Measurements from ENCODE around the gene ARFGAP3.

The ARFGAP3 gene

DNA sequence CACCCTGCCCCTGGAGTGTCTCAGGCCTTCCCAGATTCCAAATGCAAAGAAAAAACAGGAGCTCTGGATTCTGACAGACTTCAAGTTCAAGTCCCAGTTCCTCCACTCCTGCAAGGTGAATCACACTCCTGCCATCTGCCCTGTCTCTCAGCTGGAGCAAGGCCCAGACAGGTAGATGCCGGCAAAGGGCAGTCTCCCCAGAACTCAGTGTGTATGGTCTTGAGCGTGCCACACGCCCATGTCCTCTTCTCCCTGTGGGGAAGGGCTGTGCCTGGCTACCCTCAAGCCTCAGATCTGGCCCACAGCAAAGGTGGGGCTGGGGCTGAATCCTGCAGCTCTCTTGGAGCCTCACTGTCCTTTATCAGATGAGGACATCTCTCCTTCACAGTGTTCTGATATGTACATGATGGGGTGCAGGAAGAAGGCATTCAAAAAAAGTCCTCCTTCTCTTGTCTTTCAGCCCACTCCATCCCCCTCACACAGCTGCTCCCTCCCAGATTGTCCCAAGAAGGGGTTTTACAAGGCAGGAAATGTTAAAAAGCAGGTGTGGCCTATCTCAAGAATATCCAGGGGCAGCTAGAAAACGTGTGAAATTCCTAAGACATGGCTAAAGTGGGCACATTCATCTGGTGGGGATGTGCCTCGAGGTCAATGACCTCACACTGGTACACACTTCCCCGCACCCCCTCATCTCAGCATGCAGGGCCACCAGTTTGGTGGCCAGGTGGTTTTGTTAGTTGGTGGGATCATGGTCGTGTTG is 27.7 kb upstream of the ARFGAP3 start:
- no peak overlapping the region for H3K4me3 ChIP-seq (ENCODE audit: low read depth, low read length)
- DNase-seq (ENCODE audit: low read depth) = no peak
- TF ChIP-seq, protein P1, sequence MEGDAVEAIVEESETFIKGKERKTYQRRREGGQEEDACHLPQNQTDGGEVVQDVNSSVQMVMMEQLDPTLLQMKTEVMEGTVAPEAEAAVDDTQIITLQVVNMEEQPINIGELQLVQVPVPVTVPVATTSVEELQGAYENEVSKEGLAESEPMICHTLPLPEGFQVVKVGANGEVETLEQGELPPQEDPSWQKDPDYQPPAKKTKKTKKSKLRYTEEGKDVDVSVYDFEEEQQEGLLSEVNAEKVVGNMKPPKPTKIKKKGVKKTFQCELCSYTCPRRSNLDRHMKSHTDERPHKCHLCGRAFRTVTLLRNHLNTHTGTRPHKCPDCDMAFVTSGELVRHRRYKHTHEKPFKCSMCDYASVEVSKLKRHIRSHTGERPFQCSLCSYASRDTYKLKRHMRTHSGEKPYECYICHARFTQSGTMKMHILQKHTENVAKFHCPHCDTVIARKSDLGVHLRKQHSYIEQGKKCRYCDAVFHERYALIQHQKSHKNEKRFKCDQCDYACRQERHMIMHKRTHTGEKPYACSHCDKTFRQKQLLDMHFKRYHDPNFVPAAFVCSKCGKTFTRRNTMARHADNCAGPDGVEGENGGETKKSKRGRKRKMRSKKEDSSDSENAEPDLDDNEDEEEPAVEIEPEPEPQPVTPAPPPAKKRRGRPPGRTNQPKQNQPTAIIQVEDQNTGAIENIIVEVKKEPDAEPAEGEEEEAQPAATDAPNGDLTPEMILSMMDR (conservative IDR thresholded peaks at IDR 0.05; ENCODE audit: low read depth, low read length) = no peak

DNA sequence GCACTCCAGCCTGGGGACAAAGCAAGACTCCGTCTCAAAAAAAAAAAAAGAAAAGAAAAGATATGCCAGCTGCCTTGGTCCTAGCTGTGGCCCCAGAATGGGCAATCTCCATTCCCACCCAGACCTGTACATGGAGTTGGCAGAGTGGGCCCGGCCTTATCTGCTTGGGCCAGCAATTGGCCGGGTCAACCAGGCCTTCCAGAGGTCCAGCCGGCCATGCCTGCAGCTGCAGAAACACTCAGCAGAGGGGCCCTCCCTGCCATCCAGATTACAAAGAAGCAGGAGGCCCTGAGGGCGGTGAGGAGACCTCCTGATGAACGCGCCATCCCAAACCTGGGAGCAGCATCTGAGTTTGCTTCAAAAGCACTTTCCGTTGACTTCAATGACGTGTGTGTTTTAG is 26.9 kb upstream of the ARFGAP3 start:
- TF ChIP-seq, protein P1 (conservative IDR thresholded peaks at IDR 0.05; ENCODE audit: low read depth, low read length) = no peak
- DNase-seq (ENCODE audit: low read depth) = no peak
- H3K4me3 ChIP-seq (ENCODE audit: low read depth, low read length) = no peak overlapping the region

DNA sequence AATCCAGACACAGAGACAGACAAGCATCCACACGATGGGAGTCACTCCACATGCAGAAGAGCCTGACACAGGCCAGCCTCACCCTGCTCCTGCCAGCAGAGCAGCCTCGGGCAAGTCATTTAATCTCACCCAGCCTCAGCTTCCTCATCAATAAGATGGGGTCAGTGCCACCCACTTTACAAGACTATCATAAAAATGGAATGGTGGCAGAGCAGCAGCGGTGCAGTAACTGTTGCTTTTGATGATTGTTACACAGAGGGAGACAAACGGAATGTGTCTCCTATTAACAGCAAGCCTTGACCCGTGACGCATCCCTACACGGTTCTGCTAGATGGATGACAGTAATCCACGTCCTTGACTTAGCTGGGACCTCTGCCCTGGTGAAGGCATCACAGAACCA is 26.0 kb upstream of the ARFGAP3 start:
- TF ChIP-seq, protein P1 (conservative IDR thresholded peaks at IDR 0.05; ENCODE audit: low read depth, low read length) = no peak
- H3K4me3 ChIP-seq (ENCODE audit: low read depth, low read length) = no peak overlapping the region
- DNase-seq (ENCODE audit: low read depth) = no peak

DNA sequence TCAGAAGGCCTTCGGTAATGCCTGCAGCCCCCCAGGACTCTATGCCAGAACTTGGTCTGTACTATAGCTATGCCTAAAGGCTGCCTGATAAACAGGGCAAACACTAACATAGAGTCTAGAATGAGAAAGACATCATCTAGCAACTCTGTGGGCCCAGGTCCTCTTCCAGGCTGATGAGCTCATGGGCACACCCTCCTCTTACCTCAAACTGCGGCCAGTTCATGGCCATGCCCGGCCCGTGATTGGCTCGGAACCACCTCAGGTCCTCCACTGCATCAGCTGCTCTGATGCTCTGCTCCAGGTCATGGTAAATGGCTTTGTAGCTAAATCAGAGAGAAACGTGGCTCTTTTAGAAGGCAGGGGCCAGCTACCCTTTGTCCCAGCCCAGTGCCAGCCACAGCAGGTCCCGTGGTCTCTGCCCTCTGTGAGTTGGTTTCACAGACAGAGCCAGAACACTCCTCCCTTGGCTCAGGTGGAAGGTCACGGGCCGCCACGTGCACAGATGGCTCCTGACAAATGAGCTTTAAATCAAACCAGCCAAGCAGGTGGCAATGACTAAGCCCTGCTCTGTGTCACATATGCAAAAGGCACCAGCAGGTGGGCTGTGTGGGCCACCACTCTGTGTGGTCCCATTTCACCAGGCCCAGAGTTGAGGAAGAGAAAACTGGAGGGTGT is 25.0 kb upstream of the ARFGAP3 start:
- no peak overlapping the region for H3K4me3 ChIP-seq (ENCODE audit: low read depth, low read length)
- DNase-seq (ENCODE audit: low read depth) = no peak
- TF ChIP-seq, protein P1 (conservative IDR thresholded peaks at IDR 0.05; ENCODE audit: low read depth, low read length) = no peak

DNA sequence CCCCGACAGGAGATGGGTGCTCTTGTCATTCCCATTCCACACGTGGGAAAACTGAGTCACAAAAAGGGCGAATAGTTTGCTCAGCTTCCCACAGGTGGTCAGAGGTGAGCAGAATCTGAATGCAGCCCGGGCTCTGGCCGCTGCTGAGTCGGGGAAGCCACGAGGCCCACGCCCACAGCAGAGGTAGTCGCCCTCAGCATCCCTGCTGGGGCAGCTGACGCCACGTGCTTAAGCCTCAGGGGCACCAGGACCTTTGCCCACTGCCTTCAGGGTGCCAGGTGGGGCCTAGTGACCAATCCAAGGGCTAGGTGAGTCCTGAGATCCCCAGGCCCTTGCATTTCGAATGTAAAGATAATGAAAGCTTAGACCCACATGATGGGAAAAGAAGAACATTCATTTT is 24.2 kb upstream of the ARFGAP3 start:
- DNase-seq (ENCODE audit: low read depth) = no peak
- H3K4me3 ChIP-seq (ENCODE audit: low read depth, low read length) = no peak overlapping the region
- TF ChIP-seq, protein P1 (conservative IDR thresholded peaks at IDR 0.05; ENCODE audit: low read depth, low read length) = no peak

DNA sequence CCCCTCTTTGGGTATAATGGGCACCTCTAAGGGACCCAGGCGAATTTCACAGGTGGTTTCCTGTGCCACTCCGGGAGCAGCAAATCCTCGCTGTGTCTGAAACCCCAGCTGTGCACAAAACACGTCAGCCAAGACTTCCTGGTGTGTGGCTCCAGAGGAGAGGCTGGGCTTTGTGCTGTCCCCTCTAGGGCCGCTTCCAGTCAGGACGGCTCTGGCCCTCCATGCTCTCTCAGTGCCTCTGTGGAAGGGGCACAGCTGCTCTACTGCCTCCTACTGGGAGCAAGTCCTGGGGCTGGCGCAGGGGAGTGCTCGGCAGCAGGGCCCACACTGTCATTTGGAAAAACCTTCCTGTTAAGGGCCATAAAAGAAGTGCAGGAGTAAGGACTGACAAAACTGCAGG is 23.7 kb upstream of the ARFGAP3 start:
- no peak overlapping the region for H3K4me3 ChIP-seq (ENCODE audit: low read depth, low read length)
- TF ChIP-seq, protein P1 (conservative IDR thresholded peaks at IDR 0.05; ENCODE audit: low read depth, low read length) = peak; percentile 47
- no peak for DNase-seq (ENCODE audit: low read depth)

Measured in choroid plexus epithelial cell (primary cell).